ENCODE results near the gene PCGF3.
"Not testable (repeated sequence)": the region's sequence is repeated elsewhere in the genome, so short reads cannot be mapped to it uniquely, and the experiment has no call there.

The PCGF3 gene

DNA sequence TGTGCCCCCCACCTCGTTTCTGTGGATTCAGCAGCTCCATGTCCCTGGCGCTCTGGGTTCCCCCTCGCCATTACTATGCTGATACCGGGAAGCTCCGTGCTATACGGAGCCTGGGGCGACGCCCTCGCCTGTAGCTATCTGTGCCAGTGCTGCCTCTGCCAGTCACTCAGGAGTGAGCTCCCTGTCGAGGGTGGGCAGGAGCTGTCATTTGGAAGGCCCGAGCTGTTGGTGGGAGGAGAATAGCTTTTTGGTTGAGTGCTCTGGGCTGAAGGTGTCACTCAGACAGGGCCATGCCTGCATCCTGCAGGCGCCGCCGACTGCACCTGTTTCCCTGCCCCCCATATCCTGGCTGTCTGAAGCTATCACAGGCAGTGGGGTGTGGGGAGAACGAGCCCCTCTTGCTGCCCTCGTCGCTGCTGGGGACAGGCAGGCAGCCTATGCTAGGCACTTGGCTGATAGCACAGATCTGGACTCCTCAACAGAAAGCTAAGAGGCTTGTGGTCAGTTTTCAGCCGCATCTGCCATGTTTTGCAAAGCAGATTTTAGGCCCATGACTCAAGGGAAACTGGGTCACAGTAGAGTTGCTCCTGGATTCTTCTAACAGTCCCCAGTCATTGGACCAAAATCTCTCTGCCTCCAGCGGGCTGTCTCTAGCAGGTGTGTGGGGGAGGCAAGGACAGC, 88.4 kb downstream of the PCGF3 start:
- no peak for DNase-seq (ENCODE audit: low read depth in 1 of 2, low spot score in 1 of 2)

DNA sequence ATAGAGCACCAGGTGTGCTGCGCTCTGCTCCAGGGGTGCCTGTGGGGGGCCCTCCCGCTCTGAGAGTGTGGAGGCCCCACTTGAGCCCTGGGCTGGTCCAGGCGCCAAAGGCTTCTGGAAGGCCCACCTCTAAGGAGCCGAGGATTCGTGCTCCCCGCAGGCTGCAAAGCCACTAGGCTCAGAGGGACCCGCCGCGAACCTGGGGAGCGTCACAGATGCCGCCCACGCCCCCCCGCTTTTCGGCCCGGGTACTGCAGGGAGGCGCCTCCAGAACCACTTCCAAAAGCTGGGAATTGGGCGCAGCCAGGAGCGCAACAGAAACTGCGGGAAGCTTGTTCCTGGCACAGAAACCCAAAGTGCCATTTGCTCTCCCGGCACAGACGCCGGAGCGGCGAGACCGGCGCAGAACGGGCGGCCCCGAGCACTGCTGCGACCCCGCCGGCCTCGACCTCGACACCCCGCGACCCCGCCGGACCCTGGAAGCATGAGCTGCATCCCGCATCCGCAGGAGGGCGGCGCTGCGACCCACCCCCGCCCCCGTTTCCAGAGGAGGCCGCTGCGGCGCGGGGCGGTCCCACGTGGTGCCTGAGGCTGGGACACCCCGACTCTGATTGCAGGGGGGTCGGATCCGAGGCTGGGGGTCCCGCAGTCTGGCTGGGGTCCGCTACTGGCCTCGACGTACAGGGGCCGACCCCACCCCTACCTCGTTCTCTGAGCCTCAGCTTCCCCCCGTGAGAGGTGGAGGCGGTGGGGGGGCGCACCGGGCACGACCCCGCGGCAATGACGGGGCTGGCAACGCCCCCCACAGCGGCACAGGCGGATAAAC, 89.5 kb downstream of the PCGF3 start:
- no peak for DNase-seq (ENCODE audit: low read depth in 1 of 2, low spot score in 1 of 2)

DNA sequence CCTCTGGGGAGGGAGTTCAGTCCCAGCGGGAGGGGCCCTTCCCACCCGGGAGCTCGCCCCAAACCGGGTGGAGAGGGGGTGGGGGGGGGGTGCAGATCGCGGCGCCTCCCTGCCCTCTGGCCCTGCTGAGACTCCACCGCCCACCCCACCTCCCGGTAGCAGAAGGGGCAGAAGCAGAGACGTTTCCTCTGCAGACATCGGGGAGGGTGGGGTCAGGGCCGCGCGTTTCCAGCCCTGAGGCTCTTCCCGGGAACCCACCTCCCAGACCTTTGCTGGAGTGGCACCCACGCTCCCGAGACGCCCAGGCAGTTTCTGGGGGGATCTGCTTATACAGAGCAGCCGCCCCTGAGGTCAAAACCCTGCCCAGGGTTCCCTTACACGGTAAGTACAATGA, 90.1 kb downstream of the PCGF3 start:
- no peak for DNase-seq (ENCODE audit: low read depth in 1 of 2, low spot score in 1 of 2)

DNA sequence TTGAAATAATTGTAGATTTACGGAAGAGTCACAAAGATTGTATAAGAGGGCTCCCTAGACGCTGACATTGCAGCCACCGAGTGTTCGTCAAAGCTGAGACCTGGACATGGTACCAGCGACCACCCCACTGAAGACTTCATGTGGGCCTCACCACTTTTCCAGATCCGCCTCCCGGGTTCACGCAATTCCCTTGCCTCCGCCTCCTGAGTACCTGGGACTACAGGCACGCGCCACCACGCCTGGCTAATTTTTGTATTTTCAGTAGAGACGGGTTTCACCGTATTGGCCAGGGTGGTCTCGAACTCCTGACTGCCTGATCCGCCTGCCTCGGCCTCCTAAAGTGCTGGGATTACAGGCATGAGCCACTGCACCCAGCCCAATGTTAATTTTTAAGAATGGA, 90.6 kb downstream of the PCGF3 start:
- DNase-seq (ENCODE audit: low read depth in 1 of 2, low spot score in 1 of 2): no peak

DNA sequence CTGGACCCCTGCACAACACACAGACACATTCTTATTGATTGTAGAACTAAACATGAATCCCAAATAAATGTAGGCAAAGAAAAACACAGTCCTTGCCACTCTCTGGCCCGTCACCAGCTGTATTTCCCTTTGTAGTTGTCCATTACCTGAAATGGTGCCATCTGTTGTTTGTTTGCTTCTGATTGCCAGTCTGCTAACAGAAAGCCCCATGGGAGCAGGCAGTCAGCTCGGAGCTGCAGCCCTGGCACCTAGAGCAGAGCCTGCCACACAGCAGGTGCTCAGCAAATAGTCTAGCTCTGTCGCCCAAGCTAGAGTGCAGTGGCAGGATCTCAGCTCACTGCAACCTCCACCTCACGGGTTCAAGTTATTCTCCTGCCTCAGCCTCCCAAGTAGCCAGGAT, 91.4 kb downstream of the PCGF3 start:
- DNase-seq (ENCODE audit: low read depth in 1 of 2, low spot score in 1 of 2): no peak

DNA sequence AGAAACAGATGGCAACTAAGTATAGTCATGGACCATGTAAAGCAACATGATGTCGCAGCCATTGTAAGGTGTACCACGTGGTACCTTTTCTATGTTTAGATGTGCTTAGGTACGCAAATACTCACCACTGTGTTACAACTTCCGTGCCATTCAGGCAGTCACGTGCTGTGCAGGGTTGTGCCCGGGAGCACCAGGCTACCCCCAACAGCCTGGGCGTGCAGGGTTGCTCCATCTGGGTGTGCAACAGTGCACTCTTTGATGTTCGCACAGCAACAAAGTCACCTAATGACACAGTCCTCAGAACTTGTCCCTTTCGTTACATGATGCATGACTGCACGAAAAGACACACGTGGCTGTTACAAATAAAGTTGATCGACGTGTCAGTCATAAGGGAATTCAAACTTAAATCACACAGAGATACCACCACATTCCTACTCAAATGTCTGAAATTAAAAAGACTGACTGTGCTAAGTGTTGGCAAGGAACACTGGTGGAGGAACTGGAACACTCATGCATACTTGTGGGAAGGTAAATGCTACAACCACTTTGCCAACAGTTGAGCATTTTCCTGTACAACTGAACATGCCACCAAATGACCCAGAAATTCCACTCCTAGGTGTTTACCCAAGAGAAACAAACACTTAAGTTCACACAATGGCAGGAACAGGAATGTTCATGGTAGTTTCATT, 95.9 kb downstream of the PCGF3 start:
- DNase-seq (ENCODE audit: low read depth in 1 of 2, low spot score in 1 of 2): no peak

DNA sequence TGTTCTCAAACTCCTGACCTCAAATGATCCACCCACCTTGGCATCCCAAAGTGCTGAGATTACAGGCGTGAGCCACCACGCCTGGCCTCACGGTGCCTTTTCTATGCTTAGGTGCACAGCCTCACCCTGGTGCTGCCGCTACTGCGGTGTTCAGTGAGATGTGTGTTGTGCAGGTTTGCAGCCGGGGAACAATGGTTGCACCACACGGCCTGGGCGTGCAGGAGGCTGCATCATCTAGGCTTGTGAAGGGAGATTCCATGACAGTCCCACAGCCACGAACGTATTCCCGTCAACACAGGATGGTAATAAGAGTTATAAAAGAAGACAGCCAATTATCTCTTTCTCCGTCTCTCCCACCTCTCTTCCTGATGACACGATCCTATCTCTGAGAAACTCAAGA, 98.3 kb downstream of the PCGF3 start:
- DNase-seq (ENCODE audit: low read depth in 1 of 2, low spot score in 1 of 2): no peak

DNA sequence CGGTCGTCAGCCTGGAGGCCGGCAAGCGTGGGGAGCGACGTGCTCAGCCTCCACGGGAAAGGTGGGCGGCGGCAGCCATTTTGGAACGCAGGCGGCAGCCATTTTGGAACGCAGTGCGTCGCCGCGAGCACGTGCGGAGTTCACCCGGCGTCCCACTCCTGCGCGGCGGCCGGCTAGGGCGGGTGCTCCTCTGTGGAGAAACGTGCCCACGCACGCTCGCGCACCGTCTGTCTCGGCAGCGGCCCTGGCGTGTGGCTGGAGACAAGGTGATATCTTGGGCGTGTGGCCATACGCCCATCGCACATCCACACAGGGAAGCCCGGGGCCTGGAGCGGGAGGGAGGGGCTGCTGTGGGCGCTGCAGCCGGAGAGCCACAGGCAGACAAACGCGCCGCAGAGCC, 99.2 kb downstream of the PCGF3 start:
- no peak for DNase-seq (ENCODE audit: low read depth in 1 of 2, low spot score in 1 of 2)

DNA sequence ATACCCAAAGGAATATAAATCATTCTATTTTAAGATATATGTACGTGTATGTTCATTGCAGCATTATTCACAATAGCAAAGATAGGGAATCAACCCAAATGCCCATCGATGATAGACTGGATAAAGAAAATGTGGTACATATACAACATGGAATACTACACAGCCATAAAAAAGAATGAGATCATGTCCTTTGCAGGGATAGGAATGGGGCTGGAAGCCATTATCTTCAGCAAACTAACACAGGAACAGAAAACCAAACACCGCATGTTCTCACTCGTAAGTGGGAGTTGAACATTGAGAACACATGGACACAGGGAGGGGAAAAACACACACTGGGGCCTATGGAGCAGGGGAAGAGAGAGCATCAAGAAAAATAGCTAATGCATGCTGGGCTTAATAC, 101.3 kb downstream of the PCGF3 start:
- not testable (repeated sequence) for DNase-seq (ENCODE audit: low read depth in 1 of 2, low spot score in 1 of 2)

DNA sequence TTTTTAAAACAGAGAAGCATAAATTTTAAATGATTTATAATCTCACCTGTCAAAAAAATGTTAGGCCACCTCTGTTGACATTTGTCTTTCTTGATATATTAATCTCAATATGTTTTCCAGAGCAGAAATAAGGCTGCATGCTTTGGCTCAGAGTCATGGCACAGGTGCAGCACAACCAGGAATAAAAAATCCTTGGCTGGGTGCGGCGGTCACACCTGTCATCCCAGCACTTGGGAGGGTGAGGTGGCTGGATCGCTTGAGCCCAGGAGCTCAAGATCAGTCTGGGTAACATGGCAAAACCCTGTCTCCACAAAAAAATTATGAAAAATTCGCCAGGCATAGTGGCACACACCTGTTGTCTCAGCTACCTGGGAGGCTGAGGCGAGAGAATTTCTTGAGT, 102.2 kb downstream of the PCGF3 start:
- DNase-seq (ENCODE audit: low read depth in 1 of 2, low spot score in 1 of 2): no peak

DNA sequence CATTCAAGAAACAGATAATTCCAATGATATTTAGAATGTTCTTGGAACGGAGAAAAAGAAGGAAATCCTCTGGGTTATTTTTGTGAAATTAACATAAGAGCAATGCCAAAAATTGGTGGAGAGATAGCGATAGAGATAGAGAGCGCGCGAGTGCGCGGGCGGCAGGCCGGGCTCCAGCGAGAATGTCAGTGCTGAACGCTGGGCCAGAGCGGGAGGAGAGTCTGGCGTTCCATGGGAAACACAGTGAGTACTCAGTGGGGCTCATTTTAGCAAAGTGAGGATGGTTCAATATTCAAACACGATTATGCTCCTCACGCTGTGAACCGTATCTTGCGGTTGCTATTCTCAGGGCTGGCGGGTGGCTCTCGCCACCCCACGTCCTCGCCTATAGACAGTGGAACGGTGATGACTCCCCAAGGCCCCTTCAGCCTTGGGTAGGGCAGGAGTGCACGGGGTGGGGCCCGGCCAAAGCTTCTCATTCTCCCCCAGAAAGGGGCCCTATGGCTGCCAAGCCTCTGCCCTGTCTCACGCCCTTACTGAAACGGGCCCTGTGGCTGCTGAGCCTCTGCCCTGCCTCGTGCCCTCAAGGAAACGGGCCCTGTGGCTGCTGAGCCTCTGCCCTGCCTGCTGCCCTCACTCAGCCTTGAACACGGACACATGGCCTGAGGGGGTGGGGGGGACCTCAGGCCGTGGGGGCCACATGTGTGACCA, 103.4 kb downstream of the PCGF3 start:
- DNase-seq (ENCODE audit: low read depth in 1 of 2, low spot score in 1 of 2): no peak

DNA sequence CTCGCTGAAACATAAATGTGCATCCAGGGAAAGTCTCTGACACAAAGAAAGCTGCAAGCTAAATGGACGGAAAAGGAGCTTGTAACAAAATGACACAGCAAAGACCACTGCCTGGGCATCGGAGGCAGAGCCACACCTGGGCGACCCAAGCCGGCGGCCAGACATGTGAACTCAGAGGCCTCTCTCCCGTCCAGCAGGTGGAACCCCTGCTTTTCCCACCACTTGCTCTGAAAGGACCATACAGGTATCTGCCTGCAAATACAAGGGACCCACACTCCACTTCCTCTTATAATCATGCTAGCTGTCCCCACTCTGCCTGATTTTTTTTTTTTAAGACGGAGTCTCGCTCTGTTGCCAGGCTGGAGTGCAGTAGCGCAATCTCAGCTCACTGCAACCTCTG, 108.3 kb downstream of the PCGF3 start:
- no peak for DNase-seq (ENCODE audit: low read depth in 1 of 2, low spot score in 1 of 2)

DNA sequence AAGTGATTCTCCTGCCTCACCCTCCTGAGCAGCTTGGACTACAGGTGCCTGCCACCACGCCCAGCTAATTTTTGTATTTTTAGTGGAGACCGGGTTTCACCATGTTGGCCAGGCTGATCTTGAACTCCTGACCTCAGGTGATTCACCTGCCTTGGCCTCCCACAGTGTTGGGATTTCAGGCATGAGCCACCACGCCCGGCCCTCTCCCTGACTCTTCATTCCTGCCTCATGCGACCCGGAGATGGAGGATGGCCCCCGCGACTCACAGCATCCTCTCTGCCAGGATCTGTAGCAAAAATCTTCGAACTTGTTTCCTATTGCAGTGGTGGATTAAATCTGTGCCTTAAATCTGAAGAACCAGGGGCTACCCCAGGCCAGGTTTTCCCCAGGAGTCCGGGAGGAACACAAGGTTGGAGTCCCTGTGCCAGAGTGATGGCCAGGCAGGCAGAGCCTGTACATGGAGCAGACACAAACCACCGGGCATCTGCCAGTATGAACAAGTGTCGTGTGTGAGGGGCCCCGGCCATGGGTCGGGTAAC, 108.7 kb downstream of the PCGF3 start:
- no peak for DNase-seq (ENCODE audit: low read depth in 1 of 2, low spot score in 1 of 2)

DNA sequence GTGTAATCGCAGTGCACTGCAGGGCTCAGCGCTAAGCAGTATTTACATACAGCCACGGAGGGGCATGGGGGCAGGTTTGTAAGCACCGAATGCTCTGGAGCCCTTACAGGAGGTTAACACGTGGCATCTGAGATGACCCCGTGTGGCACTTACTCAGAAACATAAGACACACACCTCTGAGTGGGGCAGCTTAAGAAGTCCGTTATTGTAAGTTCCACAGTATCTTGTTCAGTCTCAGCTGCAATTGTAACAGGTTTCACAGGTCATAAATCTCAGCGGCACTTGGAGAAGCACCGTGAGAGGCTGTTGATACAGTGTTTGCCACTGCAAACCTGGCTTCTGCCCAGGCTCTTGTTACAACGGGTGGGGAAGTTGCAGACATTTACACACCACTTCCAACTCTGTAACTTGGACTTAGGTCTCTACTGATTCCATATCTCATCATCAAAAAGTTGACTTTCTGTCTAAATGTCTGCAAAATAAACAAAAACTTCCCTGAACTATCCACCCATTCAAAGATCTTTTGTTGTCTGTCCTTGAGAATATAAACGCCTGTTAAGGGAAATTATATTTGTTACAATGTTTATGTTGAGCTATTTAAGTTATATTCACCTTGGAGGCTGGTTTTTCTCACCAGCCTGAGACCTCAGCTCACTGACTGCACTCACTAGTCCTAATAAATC, 110.0 kb downstream of the PCGF3 start:
- no peak for DNase-seq (ENCODE audit: low read depth in 1 of 2, low spot score in 1 of 2)

DNA sequence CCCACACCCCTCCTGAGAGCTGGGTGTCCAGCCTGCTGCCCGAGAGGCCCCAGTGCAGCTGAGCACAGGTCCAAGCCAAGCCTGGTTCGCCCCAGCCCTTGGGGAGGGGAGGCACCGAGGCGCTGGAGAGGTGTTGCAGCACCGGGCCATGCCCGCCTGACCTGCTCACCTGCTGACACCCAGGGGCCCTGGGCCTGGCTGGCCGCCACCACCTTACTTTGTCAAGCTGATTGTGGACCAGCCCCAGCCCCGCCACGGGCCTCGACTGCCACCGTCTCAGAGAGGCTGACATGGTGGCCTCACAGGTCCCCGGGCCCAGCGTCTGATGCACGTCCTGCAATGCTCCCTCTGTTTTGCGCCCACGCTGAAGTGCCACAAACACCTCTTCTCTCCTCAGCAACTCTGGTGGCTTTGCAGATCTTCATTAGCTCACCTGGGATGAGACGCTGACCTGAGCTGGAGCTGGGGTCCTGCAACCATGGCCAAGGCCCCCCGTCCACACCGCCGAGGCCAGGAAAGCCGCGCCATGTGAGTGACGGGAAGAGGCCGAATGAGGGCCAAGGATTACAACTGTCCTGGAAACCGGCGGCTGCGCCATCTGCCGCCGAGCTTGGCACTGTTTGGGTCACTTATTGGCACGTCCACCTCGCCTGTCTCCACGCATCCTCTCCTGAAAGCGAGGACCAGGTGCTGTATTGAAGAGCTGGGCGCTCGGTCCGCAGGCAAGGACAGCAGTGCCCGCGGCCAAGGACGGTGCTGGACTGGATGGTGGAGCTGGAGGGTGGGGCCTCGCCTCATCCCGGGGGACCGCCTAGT, 112.7 kb downstream of the PCGF3 start:
- no peak for DNase-seq (ENCODE audit: low read depth in 1 of 2, low spot score in 1 of 2)

DNA sequence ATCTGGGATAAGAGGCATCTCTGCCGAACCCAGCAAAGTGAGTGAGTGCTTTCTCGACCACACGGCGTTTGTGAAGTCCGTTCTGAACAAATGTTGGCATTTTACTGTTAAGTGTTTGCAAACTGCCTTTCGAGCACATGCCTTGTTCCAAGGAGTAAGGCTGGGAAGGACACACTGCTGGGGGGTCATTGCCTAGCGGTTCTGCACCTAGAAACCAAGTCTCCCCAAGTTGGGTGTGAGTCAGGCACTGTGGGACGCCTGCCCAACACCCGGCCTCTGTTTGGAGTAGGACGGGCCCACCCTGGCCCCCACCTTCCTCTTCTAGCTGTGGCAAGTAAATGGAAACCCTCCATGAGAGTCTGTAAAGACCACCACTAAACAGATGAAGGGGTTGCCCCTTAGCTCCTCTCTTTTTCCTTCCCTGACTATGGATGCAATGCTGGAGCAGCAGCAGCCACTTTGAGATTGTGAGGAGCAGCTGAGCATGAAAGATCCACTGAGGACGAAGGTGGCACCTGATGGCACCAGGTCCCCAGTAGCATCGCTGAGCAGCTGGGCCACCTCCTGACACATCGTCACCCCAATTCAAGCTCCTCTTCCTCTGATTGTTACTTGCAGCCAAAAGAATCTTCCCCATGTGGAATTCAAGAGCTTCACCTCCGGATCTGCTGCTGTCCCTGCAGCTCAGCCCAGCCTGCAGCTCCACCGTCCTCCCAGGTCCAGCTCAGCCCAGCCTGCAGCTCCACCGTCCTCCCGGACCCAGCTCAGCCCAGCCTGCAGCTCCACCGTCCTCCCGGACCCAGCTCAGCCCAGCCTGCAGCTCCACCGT, 114.0 kb downstream of the PCGF3 start:
- DNase-seq (ENCODE audit: low read depth in 1 of 2, low spot score in 1 of 2): no peak
